Endothelial cell of umbilical vein (primary cell): ENCODE measurements around the gene ASB14. TPM values are rescaled to one million over a fixed set of nuclear protein-coding genes. Genes with fewer than 3 reads are reported as not detected.

ENCODE experiments used
- BruUV-seq: library from RNA; stranded (reverse); fragments of 400-500 nt; replicated peaks from 2 replicates; lab custom pipeline; 2021; lab: Mats Ljungman, UMichigan
- CTCF ChIA-PET: fragments of 300-600, 350-600 bp; sonication (Branson Sonifier 250); formaldehyde crosslinking; loops from one replicate; lab custom pipeline; 2021; ENCODE audit warnings: antibody characterized with exemption, inconsistent platforms; lab: Charles Lee
- POLR2A ChIA-PET: fragments of 300-600, 350-600 bp; sonication (Branson Sonifier 250); formaldehyde crosslinking; loops from one replicate; lab custom pipeline; 2021; ENCODE audit warnings: antibody characterized with exemption, inconsistent platforms; lab: Charles Lee
- DNase-seq: peaks from one replicate; pipeline ENCODE4 v3.0.0-alpha.2; 2011; ENCODE audit warnings: low read depth, low spot score
- FAIRE-seq: peaks from 2 replicates; lab custom pipeline; 2011; peaks lifted over from hg19 to GRCh38; lab: Jason Lieb, UNC
- H2AFZ ChIP-seq: 2 replicates; pipeline ENCODE4 v1.6.0; 2012; ENCODE audit warnings: low read depth, low read length, control low read depth, inconsistent platforms
- H3K27ac ChIP-seq: 2 replicates; pipeline ENCODE4 v1.5.1; 2011; ENCODE audit warnings: low read depth, mild to moderate bottlenecking, control low read depth, low read length, moderate library complexity; ENCODE audit not compliant: insufficient read depth
- H3K27me3 ChIP-seq, 2 experiments: 2 replicates each; pipeline versions ENCODE4 v1.6.0 to v1.6.1; 2011; ENCODE audit warnings: low read length in 2 of 2, mixed read lengths in 1 of 2; ENCODE audit not compliant: control insufficient read depth in 2 of 2, insufficient read depth in 2 of 2
- H3K36me3 ChIP-seq, 2 experiments: 2 replicates in 1 of 2; 3 replicates in 1 of 2; pipeline ENCODE4 v1.5.1; 2011; ENCODE audit warnings: low read length in 2 of 2, mild to moderate bottlenecking in 1 of 2, moderate library complexity in 1 of 2; ENCODE audit not compliant: control insufficient read depth in 2 of 2, insufficient read depth in 2 of 2; ENCODE audit errors: extremely low read depth in 1 of 2
- H3K4me1 ChIP-seq: 3 replicates; pipeline ENCODE4 v1.5.1; 2011; ENCODE audit warnings: mild to moderate bottlenecking, low read length; ENCODE audit not compliant: control insufficient read depth, insufficient read depth; ENCODE audit errors: extremely low read depth
- H3K4me2 ChIP-seq: 2 replicates; pipeline ENCODE4 v1.6.1; 2011; ENCODE audit warnings: low read length, control low read depth, mixed read lengths; ENCODE audit not compliant: insufficient read depth
- H3K4me3 ChIP-seq, 3 experiments: fragments of 200-600 bp in 1 of 3; sonication (generic), shearing (Covaris generic) in 1 of 3; replicated peaks in 1 of 3; 2 replicates each; pipeline ENCODE4 v1.5.1; 2011 to 2016; ENCODE audit warnings: control low read depth in 3 of 3, low read length in 3 of 3, mild to moderate bottlenecking in 2 of 3, inconsistent platforms in 1 of 3, low read depth in 1 of 3, moderate library complexity in 1 of 3; ENCODE audit not compliant: insufficient read depth in 1 of 3
- H3K79me2 ChIP-seq: 2 replicates; pipeline ENCODE4 v1.6.0; 2012; ENCODE audit warnings: low read length, inconsistent platforms; ENCODE audit not compliant: control insufficient read depth, insufficient read depth
- H3K9ac ChIP-seq: replicated peaks from 2 replicates; pipeline ENCODE3; 2011; ENCODE audit warnings: low read length, control low read depth; ENCODE audit not compliant: insufficient read depth; ENCODE audit errors: extremely low read depth
- H3K9me1 ChIP-seq: replicated peaks from 3 replicates; pipeline ENCODE4 v1.6.0; 2011; ENCODE audit warnings: mild to moderate bottlenecking, low read length; ENCODE audit not compliant: control insufficient read depth, insufficient read depth; ENCODE audit errors: extremely low read depth
- H3K9me3 ChIP-seq: replicated peaks from 2 replicates; pipeline ENCODE4 v1.5.1; 2012; ENCODE audit warnings: low read length, inconsistent platforms; ENCODE audit not compliant: control insufficient read depth, insufficient read depth
- H4K20me1 ChIP-seq: replicated peaks from 2 replicates; pipeline ENCODE3; 2011; ENCODE audit warnings: mild to moderate bottlenecking, low read length; ENCODE audit not compliant: control insufficient read depth, insufficient read depth; ENCODE audit errors: extremely low read depth
- CTCF ChIP-seq, 2 donors: IDR thresholded peaks; 1 replicate in 1 of 2; 2 replicates in 1 of 2; pipeline ENCODE4 v1.5.1; 2011; ENCODE audit warnings: low read length in 2 of 2, mild to moderate bottlenecking in 2 of 2, moderate library complexity in 2 of 2, control low read depth in 1 of 2, inconsistent platforms in 1 of 2, low read depth in 1 of 2; ENCODE audit not compliant: insufficient read depth in 1 of 2; ENCODE audit errors: extremely low read depth in 1 of 2
- EZH2 ChIP-seq: IDR thresholded peaks from 2 replicates; pipeline ENCODE4 v1.6.1; 2012; ENCODE audit warnings: borderline replicate concordance, low read depth, mild to moderate bottlenecking, moderate library complexity, low read length, inconsistent platforms; ENCODE audit not compliant: severe bottlenecking
- FOS ChIP-seq: IDR thresholded peaks from 2 replicates; pipeline ENCODE4 v1.6.1; 2011; ENCODE audit warnings: mild to moderate bottlenecking, low read length, moderate library complexity, borderline replicate concordance; ENCODE audit not compliant: insufficient read depth
- GATA2 ChIP-seq: IDR thresholded peaks from 2 replicates; pipeline ENCODE4 v1.7.0; 2011; ENCODE audit warnings: low read depth, mild to moderate bottlenecking, moderate library complexity, mixed read lengths, low read length; ENCODE audit not compliant: insufficient read length, insufficient read depth
- JUN ChIP-seq: IDR thresholded peaks from 2 replicates; pipeline ENCODE4 v1.6.1; 2011; ENCODE audit warnings: borderline replicate concordance, low read depth; ENCODE audit not compliant: insufficient read length, insufficient read depth
- MAX ChIP-seq: IDR thresholded peaks from 2 replicates; pipeline ENCODE4 v1.6.1; 2011; ENCODE audit not compliant: insufficient read depth, insufficient read length
- MYC ChIP-seq: IDR thresholded peaks from one replicate; pipeline ENCODE4 v1.6.1; 2011; ENCODE audit warnings: mild to moderate bottlenecking, low read depth, low read length
- POLR2A ChIP-seq: IDR thresholded peaks from 2 replicates; pipeline ENCODE4 v1.6.1; 2012; ENCODE audit warnings: low read depth, mild to moderate bottlenecking, control low read depth, low read length
- POLR2AphosphoS5 ChIP-seq: IDR thresholded peaks from 2 replicates; pipeline ENCODE4 v1.6.1; 2012; ENCODE audit warnings: low read depth, mild to moderate bottlenecking, control low read depth, low read length, moderate library complexity; ENCODE audit not compliant: insufficient read depth
- dilution Hi-C: fragments of 300-500 bp; cut with MboI; formaldehyde crosslinking; loops from one replicate; pipeline ENCODE4 v1.15.0; 2019; ENCODE audit warnings: low sequenced_read_pairs; ENCODE audit not compliant: extremely low pct_ligation_motif_present
- intact Hi-C: fragments of 100-400 bp; cut with micrococcal nuclease; formaldehyde crosslinking; loops from one replicate; pipeline ENCODE4 v1.10.0; 2022
- polyA plus RNA-seq, 4 experiments: library from polyadenylated mRNA; depleted of rRNA in 3 of 4; stranded (reverse) in 3 of 4; unstranded in 1 of 4; fragments of >200 nt; gene quantifications; 2 replicates each; pipeline versions ENCODE4 v1.2.1 to v1.2.3, GENCODE V29; 2011 to 2012; ENCODE audit warnings: missing spikeins in 1 of 4
- total RNA-seq: library from RNA; stranded (reverse); gene quantifications from 2 replicates; pipeline ENCODE4 v1.2.3, GENCODE V29; 2021

The ASB14 gene
- total and polyA plus RNA-seq, 2 donors (not counting 3 experiments of a cell fraction or from before 2014, with no cell fraction given), result 0.01 TPM; not detected in 1

GRCh38 chr3:57224856-57225255 lies 67.6 kb downstream of the ASB14 start:
- no peak overlapping the region for H3K4me3 ChIP-seq
- no peaks in the 10 kb centered on the region for H3K9me3 ChIP-seq
- H3K4me1 ChIP-seq, result peaks cover 18% of the 10 kb centered on the region
- POLR2A ChIA-PET, result no interaction called here
- H3K27me3 ChIP-seq, result no peaks in the 10 kb centered on the region
- peaks cover 15% of the 10 kb centered on the region for H3K79me2 ChIP-seq
- H4K20me1 ChIP-seq, result no peaks in the 10 kb centered on the region
- dilution Hi-C loops (no loop called here), intact Hi-C loops (loop anchor here (5.0 kb wide), 1 partner anchor 372 kb away; the partner anchor contains the start of gene ARF4)
- H3K27ac ChIP-seq, result no peak overlapping the region
- no peak overlapping the region for H3K4me2 ChIP-seq
- no TSS peak for BruUV-seq
- H3K36me3 ChIP-seq, result no peaks in the 10 kb centered on the region
- no peak for DNase-seq
- H3K9me1 ChIP-seq, result no peaks in the 10 kb centered on the region
- no peak overlapping the region for H3K9ac ChIP-seq
- no peak for TF ChIP-seq CTCF (IDR thresholded peaks at IDR 0.05; ENCODE audit: extremely low read depth in 1 of 2, insufficient read depth in 1 of 2, low read depth in 1 of 2, low read length in 2 of 2)
- TF ChIP-seq FOS, result no peak
- TF ChIP-seq EZH2, result no peak
- no peak for TF ChIP-seq MYC
- no peak for TF ChIP-seq GATA2
- no peak for TF ChIP-seq JUN
- TF ChIP-seq POLR2A, result no peak
- no peak for TF ChIP-seq POLR2AphosphoS5
- no peak for TF ChIP-seq MAX
- CTCF ChIA-PET, result no interaction called here
- FAIRE-seq, result no peak
- no peak overlapping the region for H2AFZ ChIP-seq
